Measurements from ENCODE around the gene FOXD4.
"Not testable (repeated sequence)": the region's sequence is repeated elsewhere in the genome, so short reads cannot be mapped to it uniquely, and the experiment has no call there.

FOXD4 gene

DNA sequence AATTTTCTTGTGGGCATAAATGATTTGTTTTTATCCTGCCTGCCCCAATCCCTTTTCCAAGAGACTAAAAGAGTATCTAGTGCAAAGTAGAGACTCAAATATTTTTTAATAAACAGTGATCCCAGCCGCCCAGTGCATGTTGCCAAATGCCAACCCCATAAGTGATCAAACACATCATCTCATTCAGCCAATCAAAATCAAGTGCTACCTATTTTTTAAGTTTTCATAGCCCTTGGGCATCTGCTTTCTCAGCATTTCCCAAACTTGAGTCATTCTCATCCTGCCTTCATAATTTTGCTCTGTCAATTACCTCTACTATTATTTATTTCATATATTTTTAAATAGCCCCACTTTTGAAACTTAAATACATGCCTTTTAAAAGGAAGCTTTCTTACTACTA, 27.4 kb downstream of the FOXD4 start:
- not testable (repeated sequence) for DNase-seq

- DNase-seq: not testable (repeated sequence)
These were observed 29.7 kb downstream of the FOXD4 start for GRCh38 chr9:88396-89037.

GRCh38 chr9:87860-88259, 30.4 kb downstream of the FOXD4 start:
- not testable (repeated sequence) for DNase-seq

- DNase-seq: not testable (repeated sequence)
These were observed 31.1 kb downstream of the FOXD4 start for GRCh38 chr9:87105-87504.

GRCh38 chr9:86697-87096, 31.5 kb downstream of the FOXD4 start:
- not testable (repeated sequence) for DNase-seq

DNA sequence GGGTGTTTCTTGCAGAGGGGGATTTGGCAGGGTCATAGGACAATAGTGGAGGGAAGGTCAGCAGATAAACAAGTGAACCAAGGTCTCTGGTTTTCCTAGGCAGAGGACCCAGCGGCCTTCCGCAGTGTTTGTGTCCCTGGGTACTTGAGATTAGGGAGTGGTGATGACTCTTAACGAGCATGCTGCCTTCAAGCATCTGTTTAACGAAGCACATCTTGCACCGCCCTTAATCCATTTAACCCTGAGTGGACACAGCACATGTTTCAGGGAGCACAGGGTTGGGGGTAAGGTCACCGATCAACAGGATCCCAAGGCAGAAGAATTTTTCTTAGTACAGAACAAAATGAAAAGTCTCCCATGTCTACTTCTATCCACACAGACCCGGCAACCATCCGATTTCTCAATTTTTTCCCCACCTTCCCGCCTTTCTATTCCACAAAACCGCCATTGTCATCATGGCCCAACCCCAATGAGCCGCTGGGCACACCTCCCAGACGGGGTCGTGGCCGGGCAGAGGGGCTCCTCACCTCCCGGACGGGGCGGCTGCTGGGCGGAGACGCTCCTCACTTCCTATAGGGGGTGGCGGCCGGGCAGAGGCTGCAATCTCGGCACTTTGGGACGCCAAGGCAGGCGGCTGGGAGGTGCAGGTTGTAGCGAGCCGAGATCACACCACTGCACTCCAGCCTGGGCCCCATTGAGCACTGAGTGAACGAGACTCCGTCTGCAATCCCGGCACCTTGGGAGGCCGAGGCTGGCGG, 35.1 kb downstream of the FOXD4 start:
- DNase-seq: not testable (repeated sequence)

DNA sequence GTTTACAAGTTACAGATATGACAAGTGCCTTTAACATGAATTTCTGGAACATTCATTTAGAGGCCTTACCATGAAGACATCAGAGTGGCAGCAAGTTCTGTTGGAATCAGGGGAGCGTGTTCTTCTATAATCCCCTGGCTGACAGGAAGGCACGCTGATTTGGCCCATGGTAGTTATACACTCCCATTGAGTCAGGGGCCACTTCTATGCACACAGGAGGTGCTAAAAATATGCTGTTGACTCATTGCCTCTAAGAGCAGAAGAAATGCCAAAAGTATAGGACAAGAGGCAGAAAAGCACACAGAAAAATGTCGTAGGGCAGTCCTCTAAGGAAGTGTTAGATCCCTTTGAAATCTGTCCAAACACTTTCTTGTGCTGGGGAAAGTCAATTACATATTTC, 39.9 kb downstream of the FOXD4 start:
- not testable (repeated sequence) for DNase-seq

- DNase-seq: not testable (repeated sequence)
These were observed 41.8 kb downstream of the FOXD4 start for GRCh38 chr9:76389-76788.

- DNase-seq: not testable (repeated sequence)
These were observed 44.2 kb downstream of the FOXD4 start for GRCh38 chr9:73900-74525.

GRCh38 chr9:73076-73899, 44.9 kb downstream of the FOXD4 start:
- not testable (repeated sequence) for DNase-seq
